ENCODE data around the gene GBA3.

GBA3 gene

DNA sequence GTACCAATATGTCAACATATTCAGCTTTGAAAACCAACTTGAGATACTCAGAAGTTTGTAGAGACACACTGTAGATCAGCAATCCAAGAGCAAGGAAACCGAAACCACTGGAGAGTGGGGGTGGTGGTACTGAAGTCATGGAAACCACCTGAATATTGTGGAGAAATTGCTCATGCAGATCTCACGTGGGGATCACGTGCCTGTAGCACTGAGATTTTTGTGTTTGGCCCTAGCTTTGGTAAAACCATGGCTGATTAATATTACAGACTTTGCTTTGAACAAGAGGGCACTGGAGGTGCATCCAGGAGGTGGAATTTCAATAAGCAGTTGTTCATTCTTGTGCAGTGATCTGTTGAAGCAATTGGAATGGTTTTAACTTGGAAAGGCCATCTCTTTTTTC lies 47.2 kb downstream of the GBA3 start:
- no peaks in the 10 kb centered on the region for H3K4me1 ChIP-seq (ENCODE audit: insufficient read depth, low read length)

DNA sequence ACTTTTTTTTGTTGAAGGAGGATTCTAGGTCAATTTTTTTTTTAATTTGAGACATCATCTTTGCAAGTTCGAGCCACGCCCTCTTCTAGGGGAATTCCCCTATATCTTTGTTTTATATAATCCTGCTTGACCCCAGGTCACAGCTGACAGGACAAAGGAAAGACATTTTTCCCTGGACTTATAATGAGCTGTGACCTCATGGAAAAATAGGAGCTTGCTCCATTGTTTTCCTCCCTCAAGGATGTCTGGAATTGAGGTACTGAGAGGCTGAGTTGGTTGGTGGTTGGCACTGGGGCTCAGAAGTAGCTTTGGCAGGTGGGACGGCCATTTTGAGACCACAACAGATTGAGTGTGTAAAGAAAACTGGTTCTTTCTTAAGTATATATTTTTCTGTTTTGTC lies 49.0 kb downstream of the GBA3 start:
- H3K4me1 ChIP-seq (ENCODE audit: insufficient read depth, low read length), result no peaks in the 10 kb centered on the region
- no peaks in the 10 kb centered on the region for H3K27me3 ChIP-seq (ENCODE audit: control insufficient read depth in 1 of 2, insufficient read depth in 2 of 2, low read length in 2 of 2)
- H3K9me3 ChIP-seq (ENCODE audit: low read length), result no peaks in the 10 kb centered on the region
- no peaks in the 10 kb centered on the region for H3K36me3 ChIP-seq (ENCODE audit: insufficient read depth, low read length)
- H3K4me3 ChIP-seq (ENCODE audit: low read depth in 1 of 2, low read length in 2 of 2), result no peak overlapping the region
- H3K9ac ChIP-seq (ENCODE audit: low read length), result no peak overlapping the region
- no peak overlapping the region for H3K27ac ChIP-seq (ENCODE audit: low read depth, low read length)

More for the DNA sequence above, 47.2 kb downstream of the GBA3 start:
- Histone ChIP-seq H3K27me3 (ENCODE audit: control insufficient read depth in 1 of 2, insufficient read depth in 2 of 2, low read length in 2 of 2) (no peaks in the 10 kb centered on the region), H3K27ac (ENCODE audit: low read depth, low read length) (no peak overlapping the region), H3K36me3 (ENCODE audit: insufficient read depth, low read length) (no peaks in the 10 kb centered on the region), H3K9ac (ENCODE audit: low read length) (no peak overlapping the region), H3K9me3 (ENCODE audit: low read length) (no peaks in the 10 kb centered on the region), H3K4me3 (ENCODE audit: low read depth in 1 of 2, low read length in 2 of 2) (no peak overlapping the region)

DNA sequence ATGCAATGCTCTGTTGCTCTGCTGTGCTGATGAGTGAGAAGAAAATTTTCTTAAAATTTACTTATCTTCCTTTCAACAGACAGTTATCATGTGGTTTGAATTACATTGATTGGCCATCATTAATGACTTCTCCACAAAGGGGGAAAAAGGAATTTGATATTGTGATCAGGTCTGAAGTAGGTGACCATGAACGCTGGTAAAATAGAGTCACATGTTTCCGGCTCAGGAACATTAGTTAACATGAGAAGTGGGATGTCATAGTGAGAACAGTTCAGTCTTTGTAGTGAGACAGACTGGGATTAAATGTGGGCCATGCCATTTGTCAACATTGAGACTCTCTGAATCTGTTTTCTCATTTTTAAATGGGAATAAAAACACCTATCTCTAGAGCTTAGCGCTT lies 50.6 kb downstream of the GBA3 start:
- Histone ChIP-seq H3K9ac (ENCODE audit: low read length) (no peak overlapping the region), H3K4me1 (ENCODE audit: insufficient read depth, low read length) (no peaks in the 10 kb centered on the region), H3K27ac (ENCODE audit: low read depth, low read length) (no peak overlapping the region), H3K27me3 (ENCODE audit: control insufficient read depth in 1 of 2, insufficient read depth in 2 of 2, low read length in 2 of 2) (no peaks in the 10 kb centered on the region), H3K4me3 (ENCODE audit: low read depth in 1 of 2, low read length in 2 of 2) (no peak overlapping the region), H3K9me3 (ENCODE audit: low read length) (no peaks in the 10 kb centered on the region), H3K36me3 (ENCODE audit: insufficient read depth, low read length) (no peaks in the 10 kb centered on the region)

DNA sequence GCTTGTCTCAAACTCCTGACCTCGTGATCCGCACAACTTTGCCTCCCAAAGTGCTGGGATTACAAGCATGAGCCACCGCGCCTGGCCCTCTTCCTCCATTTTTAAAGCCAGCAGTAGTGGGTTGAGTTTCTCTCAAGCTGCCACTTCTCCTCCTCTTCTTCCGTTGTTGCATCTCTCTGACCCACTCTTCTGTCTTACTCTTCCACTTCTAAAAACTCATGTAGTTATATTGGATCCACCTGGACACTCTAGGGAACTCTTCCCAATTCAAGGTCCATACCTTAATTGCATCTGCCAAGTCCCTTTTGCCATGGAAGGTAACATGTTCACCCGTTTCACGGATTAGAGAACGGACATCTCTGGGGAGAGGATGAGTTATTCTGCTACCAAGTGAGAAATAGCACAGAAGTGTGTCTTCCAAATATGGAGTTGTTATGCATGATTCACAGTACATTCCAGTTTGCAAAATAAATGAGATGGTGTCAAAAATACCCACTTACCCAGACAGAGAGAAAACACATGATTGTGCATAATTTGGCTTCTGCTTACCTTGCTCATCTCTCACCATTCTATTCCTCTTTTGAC lies 51.8 kb downstream of the GBA3 start:
- Histone ChIP-seq H3K27ac (ENCODE audit: low read depth, low read length) (no peak overlapping the region), H3K4me1 (ENCODE audit: insufficient read depth, low read length) (no peaks in the 10 kb centered on the region)

DNA sequence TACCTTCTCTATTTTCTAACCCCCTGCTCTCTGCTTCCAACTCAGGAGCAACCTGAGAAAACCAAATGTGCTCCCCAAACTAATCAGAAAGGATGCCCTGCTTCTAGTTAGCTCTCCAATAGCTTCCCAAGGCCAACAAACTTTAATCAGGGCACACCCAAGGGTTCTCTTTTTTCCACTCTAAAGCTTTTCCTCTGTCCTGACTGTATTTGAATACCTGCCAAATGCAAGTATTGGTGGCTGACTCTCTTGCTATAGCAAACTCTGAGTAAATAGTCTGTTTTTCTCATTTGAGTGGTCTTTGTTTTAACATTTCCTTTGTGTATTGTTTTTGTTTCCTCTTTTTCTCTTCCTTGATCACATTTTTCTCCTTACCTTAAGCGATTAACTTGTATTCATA lies 52.5 kb downstream of the GBA3 start:
- Histone ChIP-seq H3K36me3 (ENCODE audit: insufficient read depth, low read length) (no peaks in the 10 kb centered on the region), H3K9ac (ENCODE audit: low read length) (no peak overlapping the region), H3K27ac (ENCODE audit: low read depth, low read length) (no peak overlapping the region), H3K4me3 (ENCODE audit: low read depth in 1 of 2, low read length in 2 of 2) (no peak overlapping the region), H3K4me1 (ENCODE audit: insufficient read depth, low read length) (no peaks in the 10 kb centered on the region), H3K27me3 (ENCODE audit: control insufficient read depth in 1 of 2, insufficient read depth in 2 of 2, low read length in 2 of 2) (no peaks in the 10 kb centered on the region), H3K9me3 (ENCODE audit: low read length) (no peaks in the 10 kb centered on the region)

More for the DNA sequence above, 51.8 kb downstream of the GBA3 start:
- Histone ChIP-seq H3K36me3 (ENCODE audit: insufficient read depth, low read length) (no peaks in the 10 kb centered on the region), H3K4me3 (ENCODE audit: low read depth in 1 of 2, low read length in 2 of 2) (no peak overlapping the region), H3K9ac (ENCODE audit: low read length) (no peak overlapping the region), H3K9me3 (ENCODE audit: low read length) (no peaks in the 10 kb centered on the region), H3K27me3 (ENCODE audit: control insufficient read depth in 1 of 2, insufficient read depth in 2 of 2, low read length in 2 of 2) (no peaks in the 10 kb centered on the region)

DNA sequence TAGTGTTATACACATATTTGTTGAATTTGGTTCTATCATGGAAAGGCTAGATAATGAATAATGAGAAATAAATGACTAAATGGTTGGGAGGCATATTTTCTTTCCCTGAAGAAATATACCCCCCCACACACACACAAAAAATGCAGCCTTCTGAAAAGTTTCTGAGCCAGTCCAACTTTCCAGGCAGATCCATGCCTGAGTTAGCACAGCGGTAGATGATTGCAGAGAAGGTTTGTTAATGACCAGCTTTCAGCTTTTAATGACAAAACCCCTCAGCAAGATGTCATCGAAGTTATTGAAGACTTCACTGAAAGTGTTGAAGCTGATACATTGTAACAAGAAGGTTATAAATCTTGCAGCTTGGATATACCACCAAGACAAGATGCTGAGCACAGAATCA lies 61.4 kb downstream of the GBA3 start:
- Histone ChIP-seq H3K36me3 (ENCODE audit: insufficient read depth, low read length) (no peaks in the 10 kb centered on the region), H3K4me3 (ENCODE audit: low read depth in 1 of 2, low read length in 2 of 2) (no peak overlapping the region), H3K27me3 (ENCODE audit: control insufficient read depth in 1 of 2, insufficient read depth in 2 of 2, low read length in 2 of 2) (no peaks in the 10 kb centered on the region), H3K9ac (ENCODE audit: low read length) (no peak overlapping the region), H3K27ac (ENCODE audit: low read depth, low read length) (no peak overlapping the region), H3K9me3 (ENCODE audit: low read length) (no peaks in the 10 kb centered on the region), H3K4me1 (ENCODE audit: insufficient read depth, low read length) (no peaks in the 10 kb centered on the region)

DNA sequence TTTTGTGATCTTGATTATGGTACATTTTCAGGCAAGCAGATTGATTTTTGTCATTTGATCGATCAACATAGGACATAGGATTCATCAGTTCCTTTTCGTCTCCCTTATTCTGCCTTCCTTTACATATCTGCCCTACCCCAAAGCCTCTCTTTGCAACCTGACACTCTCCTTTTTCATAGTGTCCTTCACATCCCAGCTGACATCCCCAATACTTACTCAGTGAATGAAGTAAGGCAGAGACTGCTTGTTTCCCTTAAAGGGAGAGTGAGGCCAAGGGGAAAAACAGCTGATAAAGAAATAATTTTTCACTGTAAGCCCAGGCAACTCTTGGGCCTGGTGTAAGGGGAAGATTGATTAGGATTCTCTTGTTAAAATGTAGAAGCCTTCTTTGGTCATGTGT lies 69.8 kb downstream of the GBA3 start:
- H3K36me3 ChIP-seq (ENCODE audit: insufficient read depth, low read length), result no peaks in the 10 kb centered on the region
- no peaks in the 10 kb centered on the region for H3K4me1 ChIP-seq (ENCODE audit: insufficient read depth, low read length)
- H3K27me3 ChIP-seq (ENCODE audit: control insufficient read depth in 1 of 2, insufficient read depth in 2 of 2, low read length in 2 of 2), result no peaks in the 10 kb centered on the region
- H3K9ac ChIP-seq (ENCODE audit: low read length), result no peak overlapping the region
- H3K4me3 ChIP-seq (ENCODE audit: low read depth in 1 of 2, low read length in 2 of 2), result no peak overlapping the region
- H3K9me3 ChIP-seq (ENCODE audit: low read length), result no peaks in the 10 kb centered on the region
- no peak overlapping the region for H3K27ac ChIP-seq (ENCODE audit: low read depth, low read length)

DNA sequence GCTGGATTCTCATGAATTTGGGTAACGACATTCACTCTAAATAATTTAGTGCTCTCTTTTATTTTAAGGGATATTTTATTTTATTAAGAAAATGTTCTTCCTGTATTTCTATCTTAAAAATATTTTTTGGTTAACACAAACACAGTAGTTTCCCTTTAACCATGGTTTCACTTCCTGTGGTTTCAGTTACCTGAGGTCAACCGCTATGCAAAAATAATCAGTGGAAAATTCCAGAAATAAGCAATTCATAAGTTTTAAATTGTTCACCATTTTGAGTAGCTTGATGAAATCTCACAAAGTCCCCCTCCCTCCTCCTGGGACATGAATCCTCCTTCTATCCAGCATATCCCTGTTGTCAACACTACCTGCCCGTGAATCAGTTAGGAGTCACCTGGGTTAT lies 71.4 kb downstream of the GBA3 start:
- no peaks in the 10 kb centered on the region for H3K27me3 ChIP-seq (ENCODE audit: control insufficient read depth in 1 of 2, insufficient read depth in 2 of 2, low read length in 2 of 2)
- H3K9me3 ChIP-seq (ENCODE audit: low read length), result no peaks in the 10 kb centered on the region
- no peak overlapping the region for H3K27ac ChIP-seq (ENCODE audit: low read depth, low read length)
- H3K4me1 ChIP-seq (ENCODE audit: insufficient read depth, low read length), result no peaks in the 10 kb centered on the region
- H3K36me3 ChIP-seq (ENCODE audit: insufficient read depth, low read length), result no peaks in the 10 kb centered on the region
- no peak overlapping the region for H3K4me3 ChIP-seq (ENCODE audit: low read depth in 1 of 2, low read length in 2 of 2)
- no peak overlapping the region for H3K9ac ChIP-seq (ENCODE audit: low read length)

DNA sequence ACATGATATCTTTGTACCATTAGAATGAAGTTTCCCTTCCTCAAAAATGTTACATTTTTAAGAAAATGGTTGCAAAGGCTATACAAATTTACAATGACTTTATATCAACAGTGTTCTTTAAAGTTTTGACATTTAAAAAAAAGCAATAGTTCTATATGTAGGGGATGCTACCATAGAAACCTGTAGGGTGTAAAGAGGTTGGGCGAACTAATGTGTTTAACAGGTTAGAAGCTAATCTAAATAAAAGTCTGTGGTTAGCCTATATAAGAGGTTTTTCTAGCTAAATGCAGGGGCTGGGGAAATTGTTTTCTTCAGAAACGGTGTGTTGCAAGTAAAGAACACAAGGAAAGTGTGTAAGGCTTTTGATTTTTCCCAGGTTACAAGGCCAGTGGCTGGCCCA lies 73.3 kb downstream of the GBA3 start:
- Histone ChIP-seq H3K27me3 (ENCODE audit: control insufficient read depth in 1 of 2, insufficient read depth in 2 of 2, low read length in 2 of 2) (no peaks in the 10 kb centered on the region), H3K9me3 (ENCODE audit: low read length) (no peaks in the 10 kb centered on the region), H3K4me1 (ENCODE audit: insufficient read depth, low read length) (no peaks in the 10 kb centered on the region), H3K4me3 (ENCODE audit: low read depth in 1 of 2, low read length in 2 of 2) (no peak overlapping the region), H3K9ac (ENCODE audit: low read length) (no peak overlapping the region), H3K27ac (ENCODE audit: low read depth, low read length) (no peak overlapping the region), H3K36me3 (ENCODE audit: insufficient read depth, low read length) (no peaks in the 10 kb centered on the region)

DNA sequence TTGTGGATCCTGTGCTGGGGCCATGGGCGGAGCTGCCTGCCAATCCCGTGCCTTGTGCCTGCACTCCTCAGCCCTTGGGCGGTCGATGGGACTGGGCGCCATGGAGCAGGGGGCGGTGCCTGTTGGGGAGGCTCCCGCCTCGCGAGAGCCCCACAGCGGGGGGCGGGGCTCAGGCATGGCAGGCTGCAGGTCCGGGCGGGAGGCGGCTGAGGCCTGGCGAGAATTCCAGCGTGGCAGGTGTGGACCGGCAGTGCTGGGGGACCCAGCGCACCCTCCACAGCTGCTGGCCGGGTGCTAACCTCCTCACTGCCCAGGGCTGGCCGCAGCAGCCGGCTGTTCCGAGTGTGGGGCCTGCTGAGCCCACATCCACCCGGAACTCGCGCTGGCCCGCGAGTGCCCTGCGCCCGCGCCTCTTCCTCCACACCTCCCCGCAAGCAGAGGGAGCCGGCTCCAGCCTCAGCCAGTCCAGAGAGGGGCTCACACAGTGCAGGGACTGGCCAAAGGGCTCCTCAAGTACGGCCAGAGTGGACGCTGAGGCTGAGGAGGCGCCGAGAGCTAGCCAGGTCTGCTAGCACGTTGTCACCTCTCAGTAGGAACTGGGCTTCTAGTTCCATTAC lies 85.9 kb downstream of the GBA3 start:
- no peak overlapping the region for H3K9ac ChIP-seq (ENCODE audit: low read length)
- H3K27me3 ChIP-seq (ENCODE audit: control insufficient read depth in 1 of 2, insufficient read depth in 2 of 2, low read length in 2 of 2), result no peaks in the 10 kb centered on the region
- no peaks in the 10 kb centered on the region for H3K9me3 ChIP-seq (ENCODE audit: low read length)
- no peaks in the 10 kb centered on the region for H3K36me3 ChIP-seq (ENCODE audit: insufficient read depth, low read length)
- no peak overlapping the region for H3K27ac ChIP-seq (ENCODE audit: low read depth, low read length)
- H3K4me1 ChIP-seq (ENCODE audit: insufficient read depth, low read length), result no peaks in the 10 kb centered on the region
- no peak overlapping the region for H3K4me3 ChIP-seq (ENCODE audit: low read depth in 1 of 2, low read length in 2 of 2)

DNA sequence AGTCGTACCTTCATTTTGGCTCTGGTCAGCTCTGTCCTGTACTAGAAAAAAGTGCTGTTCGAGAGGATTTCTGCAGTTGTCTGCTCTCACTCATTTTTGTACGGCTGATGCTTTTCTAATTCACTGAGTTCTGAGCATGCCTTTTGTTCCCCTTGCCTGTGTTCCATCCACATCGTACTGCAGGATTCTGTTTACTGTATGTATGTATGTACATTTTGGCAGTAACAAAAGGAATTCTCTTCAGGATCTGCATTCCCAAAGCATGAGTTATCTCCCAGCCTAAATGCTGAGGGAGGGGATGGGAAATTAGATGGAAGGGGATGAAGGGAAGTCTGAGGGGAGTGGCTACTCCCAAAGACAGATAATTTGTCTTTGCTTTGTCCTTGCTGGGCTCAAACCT lies 87.6 kb downstream of the GBA3 start:
- Histone ChIP-seq H3K36me3 (ENCODE audit: insufficient read depth, low read length) (no peaks in the 10 kb centered on the region), H3K9me3 (ENCODE audit: low read length) (no peaks in the 10 kb centered on the region), H3K27ac (ENCODE audit: low read depth, low read length) (no peak overlapping the region), H3K9ac (ENCODE audit: low read length) (no peak overlapping the region), H3K4me3 (ENCODE audit: low read depth in 1 of 2, low read length in 2 of 2) (no peak overlapping the region), H3K4me1 (ENCODE audit: insufficient read depth, low read length) (no peaks in the 10 kb centered on the region), H3K27me3 (ENCODE audit: control insufficient read depth in 1 of 2, insufficient read depth in 2 of 2, low read length in 2 of 2) (no peaks in the 10 kb centered on the region)

DNA sequence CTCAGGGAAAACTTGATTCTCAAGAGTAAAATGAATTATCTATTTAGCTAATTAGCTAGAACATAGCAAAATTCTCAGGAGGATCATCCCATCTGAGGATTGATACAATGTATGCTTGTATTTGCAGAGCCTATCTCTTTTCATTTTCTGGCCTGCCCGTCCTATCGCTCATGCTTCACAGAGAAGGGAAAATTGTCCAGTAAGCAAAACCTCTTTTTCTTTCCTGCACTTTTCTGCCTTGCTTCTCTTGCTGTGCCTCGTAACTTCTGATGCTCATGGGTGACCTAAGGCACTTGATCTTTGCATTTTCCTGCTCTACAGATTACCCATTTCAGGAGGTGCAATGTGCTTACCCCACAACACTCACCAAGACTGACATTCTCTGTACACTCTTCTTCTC lies 88.1 kb downstream of the GBA3 start:
- no peaks in the 10 kb centered on the region for H3K9me3 ChIP-seq (ENCODE audit: low read length)
- H3K4me3 ChIP-seq (ENCODE audit: low read depth in 1 of 2, low read length in 2 of 2), result no peak overlapping the region
- H3K36me3 ChIP-seq (ENCODE audit: insufficient read depth, low read length), result no peaks in the 10 kb centered on the region
- H3K9ac ChIP-seq (ENCODE audit: low read length), result no peak overlapping the region
- no peak overlapping the region for H3K27ac ChIP-seq (ENCODE audit: low read depth, low read length)
- no peaks in the 10 kb centered on the region for H3K27me3 ChIP-seq (ENCODE audit: control insufficient read depth in 1 of 2, insufficient read depth in 2 of 2, low read length in 2 of 2)
- H3K4me1 ChIP-seq (ENCODE audit: insufficient read depth, low read length), result no peaks in the 10 kb centered on the region

Measured in muscle layer of colon (tissue), 2 donors.